NCI-H2196 treated with DMSO at 0.1 percent for 48 hours (cell line): ENCODE results near the gene TFAP2B.

Experiments
- DNase-seq: peaks from one replicate; lab custom pipeline; 2025; ENCODE audit not compliant: unreplicated experiment; lab: John Stamatoyannopoulos, UW

The TFAP2B gene

DNA sequence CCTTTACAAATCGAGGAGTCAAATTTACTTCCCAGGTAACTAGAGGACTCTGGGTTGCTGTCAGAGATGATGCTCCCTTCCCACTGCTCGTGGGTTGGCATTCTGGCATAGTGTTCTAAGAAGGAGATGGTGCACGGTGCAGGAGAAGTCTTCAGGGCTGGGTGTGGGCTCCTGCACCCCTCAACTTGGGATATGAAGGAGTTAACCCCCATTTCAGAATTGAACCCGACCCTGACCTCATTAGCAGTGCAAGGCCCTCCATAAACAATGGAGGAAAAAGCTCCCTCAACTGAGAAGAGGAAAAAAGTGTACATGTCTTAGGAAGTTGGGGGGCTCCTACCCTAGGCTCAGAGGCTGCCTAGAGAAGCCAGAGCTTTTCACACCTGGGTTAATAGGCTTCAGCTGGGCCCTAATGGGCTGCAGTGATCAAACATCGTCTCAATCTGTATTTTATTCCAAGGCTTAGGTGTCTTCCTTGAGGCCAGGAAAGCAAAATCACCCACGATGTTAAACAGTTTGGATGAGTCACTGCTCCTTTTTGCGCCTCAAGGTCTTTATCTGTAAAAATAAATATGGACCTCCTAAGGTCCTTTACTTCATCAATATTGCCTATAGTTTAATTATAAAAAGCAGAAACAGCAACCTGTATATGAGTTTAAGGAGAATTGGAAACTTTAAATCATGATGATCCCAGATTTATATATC lies 29.4 kb downstream of the TFAP2B start:
- no peak for DNase-seq

DNA sequence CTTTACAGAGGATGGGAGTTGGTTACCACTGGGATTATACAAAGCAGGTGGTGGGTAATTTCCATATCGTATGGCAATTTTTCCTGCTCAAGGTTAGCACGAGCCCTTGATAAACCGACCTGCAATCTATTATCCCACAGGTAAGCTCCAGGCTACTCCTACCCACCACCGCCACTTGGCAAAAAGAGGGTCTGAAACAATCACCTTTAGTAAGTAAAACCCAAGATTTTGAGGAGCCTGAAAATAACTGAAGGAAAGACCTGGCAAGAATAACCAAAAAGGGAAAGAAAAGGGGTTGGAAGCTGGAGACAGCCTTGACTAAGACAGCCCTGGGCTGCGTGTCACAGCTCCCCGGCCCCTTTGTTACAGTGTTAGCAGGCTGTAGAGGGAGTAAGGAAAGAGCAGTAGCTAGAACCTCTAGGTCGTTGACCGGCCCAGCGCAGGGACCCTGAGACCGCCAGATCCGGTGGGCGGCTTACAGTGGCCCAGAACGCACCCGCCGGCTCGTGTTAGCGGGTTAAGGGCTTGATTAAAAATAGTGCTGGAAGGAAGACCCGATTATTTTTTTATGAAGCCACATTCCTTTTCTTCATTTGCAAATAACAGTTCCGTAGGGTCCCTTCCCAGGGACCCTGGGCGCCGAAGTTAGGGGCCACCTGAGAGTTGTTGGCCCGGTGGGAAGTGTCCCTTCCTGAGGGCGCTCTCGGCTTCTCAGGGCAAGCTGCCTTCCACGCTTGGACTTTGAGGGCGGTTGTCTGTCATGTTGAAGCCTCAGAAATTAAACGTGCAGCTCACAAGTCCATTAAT lies 30.5 kb downstream of the TFAP2B start:
- no peak for DNase-seq

DNA sequence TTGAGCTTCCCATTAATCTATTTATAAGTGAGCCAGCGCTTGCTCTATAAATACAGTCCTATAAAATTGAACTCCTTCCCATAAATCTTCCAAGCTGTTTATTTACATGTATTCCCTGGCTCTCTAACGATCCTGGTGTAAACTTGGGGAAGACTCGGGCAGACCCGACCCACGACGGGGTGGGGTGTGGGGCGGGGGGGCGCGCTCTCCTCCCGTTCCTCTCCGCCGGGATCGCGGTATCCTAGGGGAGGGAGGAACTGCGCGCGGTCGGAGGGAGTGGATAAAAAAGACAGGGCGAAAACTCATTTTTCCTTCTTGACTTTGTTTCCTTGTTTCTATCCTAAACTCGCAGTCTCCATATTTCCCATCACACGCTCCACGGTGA lies 31.1 kb downstream of the TFAP2B start:
- DNase-seq, result no peak

DNA sequence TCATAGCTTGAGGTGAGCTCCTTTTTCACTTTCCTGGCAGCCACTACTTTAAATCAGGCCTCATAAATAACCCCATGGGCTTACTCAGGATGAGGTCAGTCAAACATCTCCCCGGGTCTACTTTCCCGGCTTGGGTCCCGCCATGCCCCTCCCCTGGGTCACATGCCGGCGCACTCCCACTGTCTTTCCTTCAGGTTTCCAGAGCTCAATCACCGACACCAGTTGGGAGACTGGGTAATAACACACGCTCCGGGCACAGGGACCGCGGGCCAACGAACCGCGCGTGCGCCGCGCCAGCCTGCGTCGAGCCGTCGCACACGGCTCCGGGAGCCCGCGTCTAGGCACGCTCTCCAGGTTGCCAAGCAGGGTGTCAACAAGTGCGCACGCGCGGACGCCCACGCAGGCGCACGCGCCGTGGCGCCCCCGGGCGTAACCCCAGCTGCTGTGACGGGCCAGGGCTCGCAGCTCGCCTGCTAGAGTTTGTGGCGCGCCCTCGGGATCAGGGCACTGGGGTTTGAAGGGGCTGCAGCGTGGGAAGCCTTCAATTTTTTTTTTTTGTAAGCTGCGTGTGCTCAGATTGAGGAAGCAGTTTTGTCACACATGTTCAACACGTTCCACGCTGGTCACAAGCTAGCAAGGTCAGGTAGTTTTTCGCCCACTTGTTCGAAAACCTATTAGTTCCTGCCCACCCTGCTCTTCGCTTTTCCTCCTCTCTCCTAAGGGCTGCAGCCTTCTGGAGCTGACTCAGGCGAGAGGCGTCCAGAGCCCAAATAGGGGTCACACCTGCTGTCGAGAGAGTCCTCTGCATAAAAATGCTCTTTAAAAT lies 31.8 kb downstream of the TFAP2B start:
- DNase-seq, result no peak

DNA sequence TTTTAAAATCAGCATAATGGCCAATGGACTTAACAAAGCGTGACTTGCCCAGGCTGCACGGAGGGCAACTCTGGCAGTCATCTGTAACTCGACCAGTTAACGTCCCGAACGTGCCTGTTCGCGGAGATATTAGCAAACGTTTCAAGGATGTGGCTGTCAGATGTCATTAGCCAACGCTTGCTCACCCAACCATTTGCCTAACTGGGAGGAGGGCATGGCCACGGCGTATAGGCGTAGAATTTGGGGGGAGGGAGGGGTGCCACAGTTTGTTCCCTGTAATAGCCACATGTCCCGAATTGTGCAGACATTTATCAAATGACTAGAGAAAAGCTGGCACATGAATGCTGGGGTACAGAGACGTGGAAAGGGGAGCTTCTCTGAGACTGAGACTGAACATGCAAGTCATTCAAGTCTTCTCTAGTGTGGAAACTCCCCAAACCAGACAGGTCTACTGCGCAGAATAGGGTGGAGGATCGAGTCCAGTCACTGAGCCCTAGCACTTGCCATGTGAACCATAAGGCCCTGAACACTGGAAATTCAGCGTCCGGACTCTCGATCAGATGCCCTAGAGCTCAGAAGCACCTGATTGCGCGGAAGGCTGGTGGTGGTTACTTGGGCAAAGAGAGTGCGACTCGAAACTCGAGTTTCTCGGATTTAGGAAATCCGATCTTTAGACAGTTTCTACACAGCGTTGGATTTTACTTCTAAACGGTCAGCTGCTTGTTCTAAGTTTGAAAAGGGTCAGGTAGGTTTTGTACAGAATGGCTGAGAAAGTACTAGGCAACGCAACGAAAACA lies 32.6 kb downstream of the TFAP2B start:
- DNase-seq, result no peak

DNA sequence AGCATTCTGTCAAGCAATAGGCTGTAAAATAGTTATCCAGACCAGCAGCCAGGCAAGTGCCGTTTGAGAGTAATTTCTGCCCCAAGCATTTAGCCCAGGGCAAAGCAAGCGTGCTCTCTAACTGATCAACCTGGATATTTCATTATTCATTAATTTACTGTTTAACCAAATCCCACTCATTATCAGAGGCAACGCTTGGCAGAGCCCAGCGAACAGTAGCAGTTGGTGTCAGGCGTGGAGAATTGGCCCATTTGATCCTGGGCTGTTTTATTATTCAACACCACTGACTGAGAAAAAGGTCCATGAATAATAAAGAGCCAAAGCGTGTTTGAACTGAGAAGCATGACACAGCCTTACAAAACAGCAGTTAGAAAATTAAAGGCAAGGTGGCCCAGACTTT lies 35.3 kb downstream of the TFAP2B start:
- no peak for DNase-seq

DNA sequence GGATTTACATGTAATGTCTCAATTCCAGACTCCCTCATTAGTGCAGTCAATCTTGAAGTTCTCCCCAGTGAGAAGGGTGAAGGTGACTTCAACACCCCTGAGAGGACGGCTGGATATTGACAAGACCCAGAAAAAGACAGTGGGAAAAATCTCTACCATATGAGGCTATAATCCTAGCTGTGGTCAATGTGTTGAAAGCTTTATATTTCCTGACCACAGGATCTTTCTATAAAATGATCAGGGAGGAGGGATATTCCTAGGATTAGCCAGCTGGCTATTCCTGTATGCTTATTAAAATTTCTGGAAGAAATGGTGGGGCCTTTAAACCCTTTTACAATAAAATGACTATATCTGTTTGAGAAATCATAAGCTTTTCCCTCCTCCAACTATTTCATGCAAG lies 43.0 kb downstream of the TFAP2B start:
- no peak for DNase-seq

DNA sequence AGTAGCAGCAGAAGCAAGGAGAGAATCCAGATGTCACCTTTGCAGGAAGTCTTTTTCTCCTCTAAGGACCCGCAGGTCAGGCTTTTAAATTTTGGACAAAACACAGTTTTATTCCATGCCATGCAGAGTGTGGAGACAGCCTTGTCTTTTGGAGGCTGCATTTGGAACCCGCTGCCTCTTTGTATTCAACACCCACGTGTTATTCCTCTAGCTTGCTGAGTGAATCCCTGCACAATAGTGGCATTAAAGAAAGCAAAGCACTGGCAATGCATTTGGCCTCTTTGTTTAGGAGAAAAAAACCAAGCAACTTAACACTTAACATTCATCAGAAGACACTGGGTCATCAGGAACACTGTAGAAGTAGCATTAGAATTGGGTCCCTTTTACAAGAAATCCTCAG lies 43.5 kb downstream of the TFAP2B start:
- no peak for DNase-seq

DNA sequence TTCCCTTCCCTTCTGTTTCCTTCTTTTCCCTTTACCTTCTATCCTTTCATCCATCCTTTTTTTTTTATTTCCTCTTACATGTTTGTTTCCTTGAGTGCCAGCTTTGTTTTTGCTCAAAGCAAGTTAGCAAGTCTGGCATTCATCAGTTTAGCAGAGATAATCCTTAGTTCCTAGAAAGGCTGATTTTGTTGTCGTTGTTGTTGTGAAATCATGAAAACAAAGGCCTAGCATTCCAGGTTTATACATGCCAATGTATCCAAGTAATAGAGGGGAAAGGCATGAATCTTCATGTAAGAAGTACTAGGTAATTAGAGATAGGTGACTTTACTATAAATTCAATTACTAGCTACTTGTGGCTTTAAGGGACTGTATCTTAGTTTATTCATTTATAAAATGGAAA lies 45.9 kb downstream of the TFAP2B start:
- no peak for DNase-seq

DNA sequence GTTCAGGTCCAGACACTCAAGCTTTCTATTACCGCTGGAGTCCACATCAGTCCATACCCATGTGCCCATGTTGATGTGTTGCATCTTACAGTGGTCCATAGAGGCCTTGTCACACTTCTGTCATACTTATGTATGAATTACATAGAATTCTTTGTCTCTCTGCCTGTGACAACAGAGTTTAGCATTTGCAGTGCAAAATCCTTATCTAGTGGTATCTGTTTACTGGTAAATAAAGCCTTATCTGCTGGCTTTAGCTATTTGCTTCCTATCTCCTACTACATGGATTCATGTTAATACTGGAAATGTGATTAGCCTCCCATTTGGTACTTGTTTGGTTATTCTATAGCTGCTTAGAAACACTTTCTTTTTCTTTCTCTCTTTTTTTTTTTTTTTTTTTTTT lies 49.8 kb downstream of the TFAP2B start:
- no peak for DNase-seq

DNA sequence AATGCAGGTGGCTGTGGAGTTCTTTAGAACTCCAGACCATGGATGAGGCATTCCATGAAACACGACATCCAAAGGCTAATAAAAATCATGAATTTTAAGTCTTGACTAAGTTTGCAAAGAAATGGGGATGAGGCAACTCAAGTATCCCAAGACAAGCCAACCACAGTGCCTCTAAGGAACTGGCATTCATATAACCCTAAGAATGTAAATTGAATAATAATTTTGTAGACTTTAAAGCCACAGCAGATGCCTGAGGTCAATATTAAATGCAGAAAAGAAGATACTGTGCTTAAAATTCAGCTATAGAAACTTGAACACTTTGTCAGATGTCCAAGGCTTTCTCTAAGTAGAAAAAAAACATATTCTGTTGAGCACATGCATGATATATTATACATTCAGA lies 54.5 kb downstream of the TFAP2B start:
- DNase-seq, result no peak

DNA sequence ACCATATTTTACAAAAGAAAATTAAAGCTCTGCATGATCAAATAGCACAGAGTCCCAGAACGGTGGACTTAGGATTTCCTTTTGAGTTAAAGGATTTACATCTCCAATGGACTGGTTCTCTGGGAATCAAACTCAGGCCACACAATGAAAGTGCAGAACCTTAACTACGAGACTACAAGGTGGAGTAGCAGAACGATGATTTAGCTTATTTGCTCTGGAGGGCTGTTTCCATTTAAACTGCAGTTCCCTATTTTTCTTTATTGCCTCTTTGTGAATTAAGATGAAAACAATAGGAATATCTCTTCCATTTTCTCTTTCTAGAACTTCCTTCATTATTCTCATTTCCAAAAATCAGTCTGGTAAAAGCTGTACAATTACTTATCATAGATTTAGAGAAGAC lies 65.7 kb downstream of the TFAP2B start:
- DNase-seq, result no peak

DNA sequence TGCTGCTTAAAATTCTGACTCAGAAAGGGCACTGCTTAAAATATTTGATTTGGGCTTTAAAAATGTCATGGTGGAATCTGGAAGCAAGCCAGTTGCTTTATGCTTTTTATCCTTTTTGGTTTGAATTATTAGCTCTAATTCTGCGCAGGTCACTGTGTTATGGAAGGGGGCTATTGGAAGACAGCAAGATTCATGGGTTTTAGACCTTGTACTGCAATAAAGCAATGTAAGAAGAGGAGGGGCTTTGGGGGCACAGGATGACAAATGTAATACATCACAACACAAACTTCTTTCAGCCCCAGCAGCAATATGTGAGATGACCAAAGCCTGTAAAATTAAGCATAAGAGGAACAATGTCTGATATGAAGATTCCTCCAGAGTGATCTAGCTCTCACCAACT lies 68.4 kb downstream of the TFAP2B start:
- DNase-seq, result no peak

DNA sequence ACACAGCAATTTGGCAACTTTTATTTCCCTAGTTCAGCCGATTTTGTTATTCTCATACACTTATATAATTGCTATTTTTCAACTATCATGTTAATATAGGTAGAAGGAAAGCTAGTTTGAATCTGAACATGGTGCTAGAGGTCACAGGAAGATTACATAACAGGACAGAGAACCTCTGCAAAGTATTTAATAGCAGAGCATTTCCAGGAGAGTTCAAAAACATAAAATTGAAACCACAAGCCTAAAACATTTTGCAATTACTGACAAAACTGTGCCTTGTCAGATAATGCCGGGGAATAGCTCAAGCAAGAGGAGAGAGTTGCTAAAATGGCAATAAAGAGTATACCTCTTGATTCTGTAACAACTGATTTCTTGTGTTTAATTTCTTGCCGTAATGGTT lies 70.8 kb downstream of the TFAP2B start:
- no peak for DNase-seq

DNA sequence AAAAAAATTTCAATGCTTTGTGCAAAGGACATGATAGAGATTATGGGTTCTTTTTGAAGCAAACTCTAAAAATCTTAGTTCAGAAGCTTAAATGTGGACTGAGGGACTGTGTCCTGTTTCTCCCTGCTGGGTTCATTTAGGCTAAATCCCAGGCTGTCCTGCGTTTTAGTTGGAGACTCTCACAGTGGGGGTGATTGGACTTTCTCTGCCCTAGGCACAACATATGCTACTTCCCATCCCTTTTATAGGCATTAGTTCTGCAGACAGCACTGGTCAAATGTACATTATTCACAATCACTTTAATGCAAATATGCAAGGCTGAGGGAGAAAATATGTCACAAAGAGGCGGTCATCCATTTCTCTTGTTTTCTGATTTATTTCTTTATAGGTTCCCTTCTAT lies 71.3 kb downstream of the TFAP2B start:
- no peak for DNase-seq

DNA sequence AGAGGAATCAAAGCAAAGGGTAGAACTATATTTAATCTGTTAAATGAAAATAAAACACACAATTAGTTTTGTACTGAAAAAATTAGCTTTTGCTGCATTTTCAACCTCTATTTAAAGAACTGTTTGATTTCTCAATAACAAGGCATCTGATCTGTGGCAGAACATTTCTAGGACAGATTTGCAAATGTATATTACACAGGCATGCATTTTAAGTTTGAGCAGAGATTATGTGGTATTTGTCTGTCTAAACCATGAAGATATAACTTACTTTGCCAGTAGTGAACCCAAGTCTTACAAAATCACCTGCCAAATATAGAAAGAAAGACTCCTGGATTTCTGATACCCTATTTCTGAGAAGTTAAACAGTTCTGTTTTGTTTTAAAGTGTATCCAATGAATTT lies 71.9 kb downstream of the TFAP2B start:
- DNase-seq, result no peak

DNA sequence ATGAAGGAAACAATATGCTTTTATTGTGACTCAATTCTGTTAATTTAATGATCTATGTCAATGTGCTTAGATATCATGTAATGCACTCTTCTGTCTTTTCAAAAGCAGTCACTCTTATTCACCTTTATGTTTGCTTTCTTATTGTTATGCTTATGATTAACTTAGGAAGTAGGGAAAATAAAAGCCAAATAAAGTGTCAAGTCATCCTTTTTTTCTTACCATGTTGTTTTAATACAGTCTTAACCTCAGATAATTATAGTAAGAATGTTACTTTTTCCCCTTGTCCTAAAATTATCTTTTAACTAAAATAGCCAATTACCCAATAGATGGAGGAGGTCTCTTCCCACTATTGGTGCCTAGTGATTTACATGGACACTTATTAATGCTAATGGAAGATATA lies 72.6 kb downstream of the TFAP2B start:
- DNase-seq, result no peak
